Gastrocnemius medialis (tissue), 4 donors: ENCODE measurements around the gene P2RY14. TPM values are rescaled to one million over a fixed set of nuclear protein-coding genes. Genes with fewer than 3 reads are reported as not detected.
A peak's percentile ranks its signal among the peaks of the same experiment; 100 is the strongest.
"Not testable (repeated sequence)": the region's sequence is repeated elsewhere in the genome, so short reads cannot be mapped to it uniquely, and the experiment has no call there.

ENCODE experiments used
- ATAC-seq, 2 donors: fragments of 150-250 bp; one replicate each; pipeline ENCODE4 v1.9.1; 2016
- DNase-seq, 2 donors: peaks; one replicate each; pipeline ENCODE4 v3.0.0-alpha.2; 2019
- H3K27ac ChIP-seq, 4 donors: fragments of 200-600 bp; sonication (generic); 1 replicate in 1 of 4; 2 replicates in 3 of 4; pipeline ENCODE4 v1.5.1; 2016 to 2018; ENCODE audit warnings: mild to moderate bottlenecking in 2 of 4, moderate library complexity in 1 of 4
- H3K27me3 ChIP-seq, 3 donors: fragments of 200-600 bp; sonication (generic) in 2 of 3; 1 replicate in 1 of 3; 2 replicates in 2 of 3; pipeline versions ENCODE4 v1.5.1 to v1.6.0; 2016 to 2019; ENCODE audit warnings: mild to moderate bottlenecking in 1 of 3, moderate library complexity in 1 of 3
- H3K36me3 ChIP-seq, 2 donors: fragments of 200-600 bp; sonication (generic) in 1 of 2; one replicate each; pipeline ENCODE4 v1.5.1; 2017 to 2018
- H3K4me1 ChIP-seq, 2 donors: fragments of 200-600 bp; sonication (generic) in 1 of 2; one replicate each; pipeline ENCODE4 v1.5.1; 2016 to 2017; ENCODE audit warnings: mild to moderate bottlenecking in 2 of 2
- H3K4me3 ChIP-seq, 4 donors: fragments of 200-600 bp; sonication (generic) in 3 of 4; 1 replicate in 1 of 4; 2 replicates in 3 of 4; pipeline ENCODE4 v1.5.1; 2016 to 2019; ENCODE audit warnings: mild to moderate bottlenecking in 2 of 4
- H3K9me3 ChIP-seq, 3 donors: fragments of 200-600 bp; sonication (generic) in 2 of 3; 1 replicate in 1 of 3; 2 replicates in 2 of 3; pipeline ENCODE4 v1.5.1; 2016 to 2019
- POLR2A ChIP-seq, 2 donors: fragments of 450-650 bp; IDR thresholded peaks; one replicate each; pipeline ENCODE4 v1.6.1; 2017; ENCODE audit warnings: antibody characterized with exemption in 2 of 2, mild to moderate bottlenecking in 2 of 2, moderate library complexity in 2 of 2
- in situ Hi-C, 4 donors: fragments of 200-750 bp; cut with MboI; loops; one replicate each; pipeline versions ENCODE4 v1.15.0 to v1.8.0; 2017; ENCODE audit warnings: low sequenced_read_pairs in 4 of 4
- intact Hi-C: fragments of 100-400 bp; cut with DNase I; formaldehyde crosslinking; loops from one replicate; pipeline ENCODE4 v1.15.1; 2023; ENCODE audit warnings: low total_unique reads
- total RNA-seq, 4 donors: library from RNA; depleted of rRNA; stranded (reverse); fragments of >200 nt; gene quantifications; one replicate each; pipeline versions ENCODE4 v1.1.0 to v1.2.3, GENCODE V29; 2016
- TF ChIP-seq, protein P1 (sequence below), 5 experiments: fragments of 450-650 bp in 3 of 5; fragments of 200-600 bp in 2 of 5; sonication (generic) in 2 of 5; IDR thresholded peaks in 4 of 5; conservative IDR thresholded peaks in 1 of 5; 1 replicate in 4 of 5; 2 replicates in 1 of 5; pipeline ENCODE4 v1.5.1; 2016 to 2019; ENCODE audit warnings: antibody characterized with exemption in 5 of 5, mild to moderate bottlenecking in 3 of 5, moderate library complexity in 3 of 5

The P2RY14 gene
- total RNA-seq, 4 donors from 2014 or later, result 3.3 to 5.2 (median 3.8) TPM

DNA sequence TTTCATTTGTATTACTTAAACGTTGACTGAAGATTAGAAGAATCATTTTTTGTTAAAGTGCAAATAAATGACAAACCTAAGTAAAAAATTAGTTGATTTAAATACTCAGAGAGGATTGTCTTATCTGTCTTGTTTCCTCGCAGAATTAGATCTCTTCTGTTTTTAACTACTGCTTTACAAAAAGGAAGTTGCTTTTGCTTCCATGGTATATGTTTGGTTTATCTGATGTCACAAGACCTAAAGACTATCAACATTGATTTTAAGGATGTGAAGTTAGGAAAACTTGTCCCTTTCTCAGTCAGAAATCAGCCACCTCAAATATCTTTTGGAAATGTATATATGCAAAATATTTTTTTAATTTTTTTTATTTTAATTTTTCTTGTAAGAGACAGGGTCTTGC is 104.0 kb downstream of the P2RY14 start:
- Histone ChIP-seq H3K4me1 (peaks cover 11 to 14% of the 10 kb centered on the region in 2 donors), H3K36me3 (no peaks in the 10 kb centered on the region), H3K4me3 (no peak overlapping the region), H3K27me3 (no peaks in the 10 kb centered on the region), H3K9me3 (no peaks in the 10 kb centered on the region), H3K27ac (no peak overlapping the region)
- intact Hi-C loops, result no loop called here
- ATAC-seq, result no peak
- TF ChIP-seq POLR2A (IDR thresholded peaks at IDR 0.05), result no peak
- TF ChIP-seq, protein P1, sequence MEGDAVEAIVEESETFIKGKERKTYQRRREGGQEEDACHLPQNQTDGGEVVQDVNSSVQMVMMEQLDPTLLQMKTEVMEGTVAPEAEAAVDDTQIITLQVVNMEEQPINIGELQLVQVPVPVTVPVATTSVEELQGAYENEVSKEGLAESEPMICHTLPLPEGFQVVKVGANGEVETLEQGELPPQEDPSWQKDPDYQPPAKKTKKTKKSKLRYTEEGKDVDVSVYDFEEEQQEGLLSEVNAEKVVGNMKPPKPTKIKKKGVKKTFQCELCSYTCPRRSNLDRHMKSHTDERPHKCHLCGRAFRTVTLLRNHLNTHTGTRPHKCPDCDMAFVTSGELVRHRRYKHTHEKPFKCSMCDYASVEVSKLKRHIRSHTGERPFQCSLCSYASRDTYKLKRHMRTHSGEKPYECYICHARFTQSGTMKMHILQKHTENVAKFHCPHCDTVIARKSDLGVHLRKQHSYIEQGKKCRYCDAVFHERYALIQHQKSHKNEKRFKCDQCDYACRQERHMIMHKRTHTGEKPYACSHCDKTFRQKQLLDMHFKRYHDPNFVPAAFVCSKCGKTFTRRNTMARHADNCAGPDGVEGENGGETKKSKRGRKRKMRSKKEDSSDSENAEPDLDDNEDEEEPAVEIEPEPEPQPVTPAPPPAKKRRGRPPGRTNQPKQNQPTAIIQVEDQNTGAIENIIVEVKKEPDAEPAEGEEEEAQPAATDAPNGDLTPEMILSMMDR (IDR thresholded peaks at IDR 0.05 in 4 of 5, conservative IDR thresholded peaks at IDR 0.05 in 1 of 5), result no peak
- DNase-seq, result no peak
- in situ Hi-C loops, result loop anchor here in 1 of 4 donors (5.0 kb wide), 1 partner anchor 53 kb away; no protein-coding TSS in a partner anchor

DNA sequence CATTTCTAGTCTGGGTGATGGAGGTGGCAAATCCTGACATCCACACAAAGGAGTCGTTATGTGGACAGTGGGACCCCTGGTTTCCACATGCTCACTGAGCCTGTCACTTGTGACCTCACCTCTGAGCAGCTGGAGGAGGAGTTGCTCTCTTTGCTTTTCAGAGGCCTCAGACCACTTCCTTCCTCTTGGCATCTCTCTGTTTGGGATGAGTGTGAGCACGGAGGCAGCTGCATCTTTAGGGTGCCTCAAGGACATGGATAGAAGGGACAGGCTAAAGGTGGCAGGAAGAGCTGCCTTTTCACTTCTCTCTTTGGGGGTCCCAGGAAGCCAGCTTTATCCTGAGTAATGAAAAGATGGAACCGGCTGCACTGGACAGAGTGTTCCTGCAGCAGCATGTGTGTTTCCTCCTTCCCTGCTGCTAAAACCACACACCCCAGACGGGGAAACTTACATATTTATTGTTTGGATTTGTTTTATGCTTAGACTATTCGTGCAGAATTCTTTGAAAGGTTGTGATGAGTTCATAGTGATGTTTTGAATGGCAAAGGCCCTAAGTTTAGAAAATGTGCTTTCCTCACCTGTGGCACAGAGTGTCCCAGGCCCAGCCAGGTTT is 107.1 kb downstream of the P2RY14 start:
- in situ Hi-C loops (loop anchor here in 1 of 4 donors (5.0 kb wide), 1 partner anchor 56 kb away; no protein-coding TSS in a partner anchor), intact Hi-C loops (no loop called here)
- H3K9me3 ChIP-seq, result no peaks in the 10 kb centered on the region
- no peak for TF ChIP-seq POLR2A (IDR thresholded peaks at IDR 0.05)
- no peaks in the 10 kb centered on the region for H3K36me3 ChIP-seq
- peak overlapping the region; percentile 77 to 86 (median 81) for H3K27ac ChIP-seq
- H3K4me3 ChIP-seq, result no peak overlapping the region
- no peaks in the 10 kb centered on the region for H3K27me3 ChIP-seq
- DNase-seq (peak; percentile 16 to 38), ATAC-seq (no peak)
- peaks cover 14 to 16% of the 10 kb centered on the region in 2 donors for H3K4me1 ChIP-seq

DNA sequence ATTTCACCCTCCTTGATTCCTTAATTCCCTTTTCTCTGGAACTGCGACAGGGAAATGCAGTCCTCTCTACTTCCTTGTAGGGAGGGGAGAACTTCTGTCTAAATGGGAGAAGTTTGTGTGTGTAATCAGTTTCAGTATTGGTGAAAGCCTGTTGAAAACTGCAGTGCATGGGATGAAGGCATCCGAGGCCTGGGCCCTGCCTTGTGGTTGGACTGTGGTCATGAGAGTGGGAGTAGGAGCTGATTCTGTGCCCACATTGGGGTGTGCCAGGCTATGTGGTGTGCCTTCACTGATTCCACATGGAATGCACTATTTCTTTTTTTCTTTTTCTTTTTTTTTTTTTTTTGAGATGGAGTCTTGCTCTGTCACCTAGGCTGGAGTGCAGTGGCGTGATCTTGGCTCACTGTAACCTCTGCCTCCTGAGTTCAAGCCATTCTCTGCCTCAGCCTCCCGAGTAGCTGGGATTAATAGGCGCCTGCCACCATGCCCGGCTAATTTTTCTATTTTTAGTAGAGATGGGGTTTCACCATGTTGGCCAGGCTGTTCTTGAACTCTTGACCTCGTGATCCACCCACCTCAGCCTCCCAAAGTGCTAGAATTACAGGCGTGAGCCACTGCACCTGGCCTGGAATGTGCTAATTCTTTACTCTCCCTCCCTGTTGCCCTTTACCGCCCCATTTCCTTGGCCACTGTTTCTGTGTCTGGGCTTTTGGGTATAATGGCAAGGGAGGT is 108.2 kb downstream of the P2RY14 start:
- intact Hi-C loops (loop anchor here (5.0 kb wide), 1 partner anchor 157 kb away; the partner anchor contains the start of gene P2RY13), in situ Hi-C loops (loop anchor here (5.0 kb wide), 3 partner anchors 57 to 112 kb away; partner anchors contain the start of gene P2RY14 (in 2 of the 4))
- not testable (repeated sequence) for H3K9me3 ChIP-seq, H3K4me3 ChIP-seq, H3K27me3 ChIP-seq, H3K36me3 ChIP-seq
- ATAC-seq (peak in 1 of 2 donors; percentile 28), DNase-seq (peak; percentile 20 to 65)
- Histone ChIP-seq H3K4me1 (peaks cover 14 to 16% of the 10 kb centered on the region in 2 donors), H3K27ac (peak overlapping the region; percentile 77 to 86 (median 81))

DNA sequence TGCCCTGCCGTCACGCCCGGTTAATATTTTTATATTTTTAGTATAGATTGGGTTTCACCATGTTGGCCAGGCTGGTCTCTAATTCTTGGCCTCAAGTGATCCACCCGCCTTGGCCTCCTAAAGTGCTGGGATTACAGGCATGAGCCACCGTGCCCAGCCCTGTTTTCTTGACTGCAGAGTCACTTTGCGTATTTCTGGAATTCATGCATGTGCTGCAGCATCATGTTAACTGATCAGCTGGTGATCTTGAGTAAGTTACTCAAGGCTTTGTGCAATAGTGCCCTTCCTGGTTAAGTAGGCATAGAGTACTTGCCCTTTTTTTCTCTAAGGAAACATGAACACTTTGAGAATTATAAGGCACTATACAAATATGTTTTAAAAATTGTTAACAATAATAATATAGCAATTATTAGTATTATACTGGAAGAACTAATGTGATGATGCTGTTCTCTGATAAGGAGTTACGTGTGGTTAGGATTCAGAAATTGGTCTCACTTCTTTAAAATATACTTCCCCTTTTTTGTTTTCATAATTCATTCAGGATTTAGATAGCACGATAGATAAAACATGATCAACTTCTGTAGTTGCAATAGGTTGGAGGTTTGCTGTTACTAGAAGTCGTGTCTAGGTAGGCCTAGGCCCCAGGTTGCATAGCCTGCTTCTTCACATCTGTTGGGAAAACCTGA is 108.9 kb downstream of the P2RY14 start:
- H3K9me3 ChIP-seq, result no peaks in the 10 kb centered on the region
- H3K4me3 ChIP-seq, result no peak overlapping the region
- DNase-seq, result peak; percentile 77 to 88
- ATAC-seq, result peak; percentile 90 to 92
- H3K36me3 ChIP-seq, result no peaks in the 10 kb centered on the region
- peaks cover 14 to 16% of the 10 kb centered on the region in 2 donors for H3K4me1 ChIP-seq
- H3K27me3 ChIP-seq, result no peaks in the 10 kb centered on the region
- in situ Hi-C loops, result loop anchor here (5.0 kb wide), 3 partner anchors 58 to 113 kb away; partner anchors contain the start of gene P2RY14 (in 2 of the 4)
- intact Hi-C loops, result loop anchor here (5.0 kb wide), 1 partner anchor 158 kb away; the partner anchor contains the start of gene P2RY13
- TF ChIP-seq POLR2A (IDR thresholded peaks at IDR 0.05), result no peak
- TF ChIP-seq, protein P1 (IDR thresholded peaks at IDR 0.05 in 4 of 5, conservative IDR thresholded peaks at IDR 0.05 in 1 of 5), result no peak
- H3K27ac ChIP-seq, result peak overlapping the region; percentile 77 to 86 (median 81)

DNA sequence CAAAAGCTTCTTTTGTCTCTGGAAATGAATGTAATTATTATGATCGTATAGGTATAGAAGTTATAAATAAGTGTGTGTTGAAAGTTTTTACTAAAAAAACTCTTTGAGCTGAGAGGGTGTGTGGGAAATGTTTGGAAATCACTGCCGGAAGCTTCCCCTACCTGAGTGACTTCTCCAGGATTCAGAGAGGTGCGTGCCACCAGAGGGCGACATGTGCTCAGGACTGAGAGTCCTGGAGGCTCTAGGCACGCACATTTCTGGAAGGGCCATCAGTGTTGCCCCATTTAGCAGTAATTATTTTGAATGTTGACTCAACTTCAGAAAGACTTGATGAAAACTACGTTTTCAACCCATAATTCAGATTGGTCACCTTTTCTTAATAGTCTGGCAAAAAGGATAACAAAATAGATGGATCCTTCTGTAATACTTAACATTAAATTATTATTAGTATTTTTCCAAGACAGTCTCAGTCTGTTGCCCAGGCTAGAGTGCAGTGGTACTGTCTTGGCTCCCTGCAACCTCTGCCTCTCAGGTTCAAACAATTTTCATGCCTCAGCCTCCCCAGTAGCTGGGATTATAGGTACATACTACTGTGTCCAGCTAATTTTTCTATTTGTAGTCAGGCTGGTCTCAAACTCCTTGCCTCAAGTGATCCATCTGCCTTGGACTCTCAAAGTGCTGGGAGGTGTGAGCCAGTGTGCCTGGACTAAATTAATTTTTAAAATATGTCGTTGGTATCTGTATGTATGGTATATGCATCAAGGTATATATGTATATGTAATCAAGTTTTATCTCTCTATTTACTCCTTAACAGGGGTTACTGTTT is 109.9 kb downstream of the P2RY14 start:
- intact Hi-C loops, result loop anchor here (1.0 to 5.0 kb wide), 3 partner anchors 59 to 159 kb away; partner anchors contain the start of gene P2RY13
- Histone ChIP-seq H3K9me3 (no peaks in the 10 kb centered on the region), H3K4me3 (no peak overlapping the region), H3K27ac (peak overlapping the region; percentile 77 to 86 (median 81)), H3K27me3 (no peaks in the 10 kb centered on the region), H3K36me3 (no peaks in the 10 kb centered on the region), H3K4me1 (peaks cover 14 to 16% of the 10 kb centered on the region in 2 donors)
- TF ChIP-seq, protein P1 (IDR thresholded peaks at IDR 0.05 in 4 of 5, conservative IDR thresholded peaks at IDR 0.05 in 1 of 5), result peak; percentile 65 to 84 (median 82)
- no peak for TF ChIP-seq POLR2A (IDR thresholded peaks at IDR 0.05)
- ATAC-seq (peak; percentile 67 to 68), DNase-seq (peak; percentile 69 to 77)
- in situ Hi-C loops, result loop anchor here (5.0 kb wide), 3 partner anchors 59 to 114 kb away; partner anchors contain the start of gene P2RY14 (in 2 of the 4)
